GM23248 (cell line): Measurements from ENCODE around the gene RCAN1. TPM values are rescaled to one million over a fixed set of nuclear protein-coding genes. Genes with fewer than 3 reads are reported as not detected.
"Not testable (repeated sequence)": the region's sequence is repeated elsewhere in the genome, so short reads cannot be mapped to it uniquely, and the experiment has no call there.

Source experiments
- DNase-seq: peaks from one replicate; pipeline ENCODE4 v3.0.0-alpha.2; 2015
- H2AFZ ChIP-seq: fragments of 200-600 bp; sonication (generic); 2 replicates; pipeline ENCODE4 v1.6.1; 2016; ENCODE audit warnings: antibody characterized with exemption
- H3F3A ChIP-seq: fragments of 200-600 bp; sonication (generic); 2 replicates; pipeline ENCODE4 v1.6.1; 2016; ENCODE audit warnings: mild to moderate bottlenecking, antibody characterized with exemption, mixed run types; ENCODE audit not compliant: insufficient read depth
- H3K27ac ChIP-seq: fragments of 200-600 bp; sonication (generic); 2 replicates; pipeline ENCODE4 v1.5.1; 2016; ENCODE audit warnings: mild to moderate bottlenecking
- H3K27me3 ChIP-seq: fragments of 200-600 bp; sonication (generic); replicated peaks from 2 replicates; pipeline ENCODE4 v1.6.1; 2016; ENCODE audit warnings: mild to moderate bottlenecking; ENCODE audit not compliant: insufficient read depth
- H3K36me3 ChIP-seq: fragments of 200-600 bp; sonication (generic); 2 replicates; pipeline ENCODE4 v1.6.1; 2016; ENCODE audit warnings: low read depth, mild to moderate bottlenecking
- H3K4me1 ChIP-seq: fragments of 200-600 bp; sonication (generic); 2 replicates; pipeline ENCODE4 v1.6.1; 2016; ENCODE audit warnings: mild to moderate bottlenecking; ENCODE audit not compliant: insufficient read depth
- H3K4me2 ChIP-seq: fragments of 200-600 bp; sonication (generic); one replicate; pipeline ENCODE4 v1.6.1; 2016; ENCODE audit warnings: mild to moderate bottlenecking; ENCODE audit not compliant: unreplicated experiment
- H3K4me3 ChIP-seq: fragments of 200-600 bp; sonication (generic); 2 replicates; pipeline ENCODE4 v1.5.1; 2016; ENCODE audit warnings: mild to moderate bottlenecking
- H3K79me2 ChIP-seq: fragments of 200-600 bp; sonication (generic); 2 replicates; pipeline ENCODE4 v1.6.1; 2016; ENCODE audit warnings: mild to moderate bottlenecking; ENCODE audit not compliant: insufficient read depth
- H3K9ac ChIP-seq: fragments of 200-600 bp; sonication (generic); 2 replicates; pipeline ENCODE4 v1.6.1; 2016; ENCODE audit warnings: mild to moderate bottlenecking
- H3K9me2 ChIP-seq: fragments of 200-600 bp; sonication (generic); 2 replicates; pipeline ENCODE4 v1.6.1; 2016; ENCODE audit warnings: mixed run types, mild to moderate bottlenecking, moderate library complexity; ENCODE audit not compliant: insufficient read depth
- H3K9me3 ChIP-seq: fragments of 200-600 bp; sonication (generic); one replicate; pipeline ENCODE4 v1.6.1; 2017; ENCODE audit warnings: low read depth
- H4K20me1 ChIP-seq: fragments of 200-600 bp; sonication (generic); 2 replicates; pipeline ENCODE4 v1.6.0; 2016; ENCODE audit not compliant: insufficient read depth
- EZH2 ChIP-seq: fragments of 200-600 bp; sonication (generic); IDR thresholded peaks from 2 replicates; pipeline ENCODE4 v1.6.1; 2018; ENCODE audit warnings: antibody characterized with exemption, mild to moderate bottlenecking; ENCODE audit not compliant: insufficient read depth, poor library complexity, severe bottlenecking
- EZH2phosphoT487 ChIP-seq: fragments of 200-600 bp; sonication (generic); IDR thresholded peaks from 2 replicates; pipeline ENCODE4 v1.6.1; 2018; ENCODE audit warnings: antibody characterized with exemption, moderate library complexity, mild to moderate bottlenecking, low read depth; ENCODE audit not compliant: insufficient read depth
- WGBS, 2 experiments: methylation state at CpG; one replicate each; pipeline ENCODE4 v1.1.6; 2015 to 2017; ENCODE audit warnings: low lambda C conversion rate in 2 of 2, low coverage in 1 of 2; ENCODE audit errors: missing lambda C conversion rate in 2 of 2; 5-methylcytosine and 5-hydroxymethylcytosine counted together
- in situ Hi-C: fragments of 300-500 bp; cut with MboI; formaldehyde crosslinking; loops from 2 replicates; pipeline ENCODE4 v1.15.0; 2020
- polyA plus RNA-seq: library from polyadenylated mRNA; unstranded; fragments of >200 nt; fragmentation: Nextera tagmentation; extraction: Ambion mirVana; gene quantifications from 2 replicates; pipeline ENCODE4 v1.2.1, GENCODE V29; 2016
- total RNA-seq: library from RNA; depleted of rRNA; stranded (reverse); fragments of >200 nt; shearing (Covaris generic); gene quantifications from 2 replicates; pipeline ENCODE4 v1.2.3, GENCODE V29; 2014

Gene RCAN1
- total and polyA plus RNA-seq, 2 experiments from 2014 or later, result 65.9 to 76.3 TPM

GRCh38 chr21:34570313-34570712 is 44.6 kb downstream of the RCAN1 start:
- no peak for DNase-seq
- WGBS, 2 experiments, result 96 to 98% methylated on average over 3 of the region's 3 CpGs
- Histone ChIP-seq H3F3A (no peaks in the 10 kb centered on the region), H3K27me3 (no peaks in the 10 kb centered on the region), H3K4me2 (no peak overlapping the region), H3K36me3 (no peaks in the 10 kb centered on the region), H3K79me2 (no peaks in the 10 kb centered on the region), H3K9me3 (no peaks in the 10 kb centered on the region), H2AFZ (no peak overlapping the region), H3K9me2 (no peaks in the 10 kb centered on the region), H4K20me1 (no peaks in the 10 kb centered on the region), H3K9ac (no peak overlapping the region), H3K27ac (no peak overlapping the region), H3K4me3 (no peak overlapping the region), H3K4me1 (0 out of 2 replicates have a peak, but pooled peaks cover 2% of the 10 kb centered on the region)
- in situ Hi-C loops, result no loop called here
- TF ChIP-seq EZH2 (no peak), EZH2phosphoT487 (no peak)

DNA sequence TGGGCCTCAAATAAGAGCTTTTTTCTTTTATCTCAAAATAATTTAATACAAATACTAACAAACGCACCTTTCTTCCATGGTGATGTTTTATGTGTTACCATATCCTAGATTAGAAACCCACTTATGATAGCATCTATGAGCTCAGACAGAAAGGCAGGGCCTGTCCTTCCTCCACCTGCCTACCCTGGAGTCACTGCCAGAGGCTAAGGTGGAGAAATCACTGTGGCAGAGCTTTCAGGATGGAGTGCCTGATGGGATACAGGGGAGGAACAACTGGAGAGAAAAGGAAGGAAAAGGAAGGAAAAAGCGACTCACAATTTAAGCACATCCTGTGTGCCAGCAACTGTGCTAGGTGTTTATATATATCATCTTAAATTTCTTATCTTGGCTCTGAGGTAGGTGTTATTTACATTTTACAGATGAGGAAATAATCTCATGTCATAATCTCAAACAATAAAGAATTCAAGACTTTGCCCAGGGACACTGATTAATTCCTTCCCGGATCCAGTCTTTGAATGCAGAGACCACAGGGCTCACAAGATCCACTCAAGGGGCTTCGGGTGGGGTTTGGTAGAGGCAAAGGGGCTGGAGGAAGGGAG is 45.4 kb downstream of the RCAN1 start:
- H3F3A ChIP-seq, result no peaks in the 10 kb centered on the region
- H3K9me2 ChIP-seq, result no peaks in the 10 kb centered on the region
- TF ChIP-seq EZH2phosphoT487 (no peak), EZH2 (no peak)
- no peak overlapping the region for H3K4me2 ChIP-seq
- no peaks in the 10 kb centered on the region for H3K79me2 ChIP-seq
- no peaks in the 10 kb centered on the region for H3K9me3 ChIP-seq
- no peaks in the 10 kb centered on the region for H4K20me1 ChIP-seq
- H3K27me3 ChIP-seq, result no peaks in the 10 kb centered on the region
- H3K27ac ChIP-seq, result no peak overlapping the region
- DNase-seq, result no peak
- no peaks in the 10 kb centered on the region for H3K4me1 ChIP-seq
- H2AFZ ChIP-seq, result no peak overlapping the region
- no peak overlapping the region for H3K9ac ChIP-seq
- no peak overlapping the region for H3K4me3 ChIP-seq
- 94 to 99% methylated on average over 4 of the region's 4 CpGs for WGBS, 2 experiments
- in situ Hi-C loops, result no loop called here
- no peaks in the 10 kb centered on the region for H3K36me3 ChIP-seq

GRCh38 chr21:34568801-34569200 is 46.1 kb downstream of the RCAN1 start:
- H3K79me2 ChIP-seq, H2AFZ ChIP-seq, H3K27me3 ChIP-seq, in situ Hi-C loops, H4K20me1 ChIP-seq, DNase-seq, H3K4me3 ChIP-seq, H3K4me2 ChIP-seq, H3K36me3 ChIP-seq, H3K27ac ChIP-seq, H3K4me1 ChIP-seq, H3K9me2 ChIP-seq, H3K9ac ChIP-seq, H3F3A ChIP-seq, H3K9me3 ChIP-seq: not testable (repeated sequence)
- WGBS, 2 experiments, result 97% methylated on average over 4 of the region's 4 CpGs

DNA sequence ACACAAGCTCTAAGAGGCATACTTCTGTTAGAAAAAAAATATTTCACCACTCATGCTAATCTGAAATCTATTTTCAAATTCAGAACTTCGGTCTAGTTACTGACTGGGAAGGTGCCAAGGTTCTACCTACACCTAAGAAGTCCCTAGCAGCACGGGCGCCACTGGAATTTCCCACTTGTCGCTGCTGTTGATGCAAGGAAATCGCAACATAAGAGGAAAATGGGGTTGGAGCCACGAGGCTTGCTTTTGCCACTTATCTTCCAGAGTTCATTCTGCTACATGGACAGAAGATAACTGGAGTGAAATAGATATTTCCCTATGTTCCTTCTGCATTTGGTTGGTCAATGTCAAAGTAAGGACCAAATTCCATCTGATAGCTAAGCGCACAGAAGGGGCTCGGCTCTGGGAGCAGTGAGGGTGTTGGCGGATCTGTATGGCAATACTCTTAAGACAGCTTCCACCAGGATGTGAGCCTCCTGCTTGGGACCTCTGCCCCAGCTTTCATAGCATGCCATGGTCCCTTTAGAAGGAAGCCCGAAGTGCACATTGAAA is 47.2 kb downstream of the RCAN1 start:
- DNase-seq, result no peak
- Histone ChIP-seq H3K4me2 (no peak overlapping the region), H4K20me1 (no peaks in the 10 kb centered on the region), H3K27ac (no peak overlapping the region), H3K36me3 (no peaks in the 10 kb centered on the region), H3K4me1 (no peaks in the 10 kb centered on the region), H3K9me3 (no peaks in the 10 kb centered on the region), H3K27me3 (no peaks in the 10 kb centered on the region), H3F3A (no peaks in the 10 kb centered on the region), H3K9me2 (no peaks in the 10 kb centered on the region), H3K4me3 (no peak overlapping the region), H2AFZ (no peak overlapping the region), H3K9ac (no peak overlapping the region), H3K79me2 (no peaks in the 10 kb centered on the region)
- 95 to 96% methylated on average over 10 of the region's 10 CpGs for WGBS, 2 experiments
- in situ Hi-C loops, result no loop called here
- no peak for TF ChIP-seq EZH2
- TF ChIP-seq EZH2phosphoT487, result no peak

GRCh38 chr21:34565238-34565637 is 49.7 kb downstream of the RCAN1 start:
- Histone ChIP-seq H3K79me2 (no peaks in the 10 kb centered on the region), H2AFZ (no peak overlapping the region), H3K36me3 (no peaks in the 10 kb centered on the region), H3K27me3 (no peaks in the 10 kb centered on the region), H3F3A (no peaks in the 10 kb centered on the region), H3K27ac (no peak overlapping the region), H3K4me2 (no peak overlapping the region), H3K9me2 (no peaks in the 10 kb centered on the region), H3K4me1 (no peaks in the 10 kb centered on the region), H3K9me3 (no peaks in the 10 kb centered on the region), H3K4me3 (no peak overlapping the region), H3K9ac (no peak overlapping the region), H4K20me1 (no peaks in the 10 kb centered on the region)
- in situ Hi-C loops, result no loop called here
- DNase-seq, result no peak
- 96 to 100% methylated on average over 4 of the region's 4 CpGs for WGBS, 2 experiments
- TF ChIP-seq EZH2 (no peak), EZH2phosphoT487 (no peak)

- in situ Hi-C loops, result not testable (repeated sequence)
- 94 to 96% methylated on average over 2 of the region's 2 CpGs for WGBS, 2 experiments
These were observed 51.5 kb downstream of the RCAN1 start for GRCh38 chr21:34563370-34563769.

More at GRCh38 chr21:34563370-34563769, 51.5 kb downstream of the RCAN1 start:
- not testable (repeated sequence) for H3K4me1 ChIP-seq, H3K4me3 ChIP-seq, H3K79me2 ChIP-seq, H3F3A ChIP-seq, H4K20me1 ChIP-seq, H3K4me2 ChIP-seq, H3K9ac ChIP-seq, DNase-seq, H3K27ac ChIP-seq, H3K9me3 ChIP-seq, H3K9me2 ChIP-seq, H3K36me3 ChIP-seq, H2AFZ ChIP-seq, H3K27me3 ChIP-seq
